ENCODE results near the gene KDSR. TPM values are rescaled to one million over a fixed set of nuclear protein-coding genes. Genes with fewer than 3 reads are reported as not detected.

Gene KDSR
- 19.5 and 36.1 TPM in 2 replicates for total RNA-seq

GRCh38 chr18:63367053-63367953, at the start of gene KDSR:
KDSR (minus strand) TSS chr18:63367206; CDS start chr18:63367118, 88 bp downstream.

GRCh38 chr18:63319383-63320122, 47.5 kb downstream of the KDSR start, which contains the start of gene BCL2:
BCL2 (minus strand) TSS chr18:63319769.

Other genes starting within 250 kb of the KDSR start
- 2.0 and 2.2 TPM in 2 replicates for gene BCL2, start 47.4 kb downstream of the KDSR start, total RNA-seq
- 43.5 and 51.1 TPM in 2 replicates for gene VPS4B, start 55.3 kb upstream of the KDSR start, total RNA-seq
- 0.09 and 0.14 TPM in 2 replicates for gene SERPINB5, start 109.8 kb upstream of the KDSR start, total RNA-seq
- not detected in 2 replicates for gene SERPINB12, start 175.2 kb upstream of the KDSR start, total RNA-seq
- not detected in 2 replicates for gene SERPINB13, start 220.1 kb upstream of the KDSR start, total RNA-seq